Gastroesophageal sphincter (tissue), 4 donors: ENCODE results near the gene SH3RF3. TPM values are rescaled to one million over a fixed set of nuclear protein-coding genes. Genes with fewer than 3 reads are reported as not detected.

Source experiments
- ATAC-seq: fragments of 150-250 bp; one replicate; pipeline ENCODE4 v1.9.1; 2016; ENCODE audit warnings: mild to moderate bottlenecking, moderate library complexity
- H3K27ac ChIP-seq, 4 donors: fragments of 200-600 bp; sonication (generic) in 3 of 4; 1 replicate in 3 of 4; 2 replicates in 1 of 4; pipeline ENCODE4 v1.5.1; 2016 to 2019
- H3K27me3 ChIP-seq: fragments of 200-600 bp; sonication (generic); one replicate; pipeline ENCODE4 v1.5.1; 2019
- H3K36me3 ChIP-seq, 2 donors: fragments of 200-600 bp; sonication (generic); one replicate each; pipeline ENCODE4 v1.5.1; 2019; ENCODE audit warnings: control low read depth in 1 of 2
- H3K4me1 ChIP-seq, 3 donors: fragments of 200-600 bp; sonication (generic); 1 replicate in 2 of 3; 2 replicates in 1 of 3; pipeline ENCODE4 v1.5.1; 2016 to 2019; ENCODE audit warnings: control low read depth in 2 of 3
- H3K4me3 ChIP-seq, 2 donors: fragments of 200-600 bp; sonication (generic); one replicate each; pipeline ENCODE4 v1.5.1; 2019; ENCODE audit warnings: mild to moderate bottlenecking in 1 of 2, moderate library complexity in 1 of 2
- H3K9me3 ChIP-seq, 3 donors: fragments of 200-600 bp; sonication (generic); one replicate each; pipeline ENCODE4 v1.5.1; 2017 to 2019; ENCODE audit warnings: control low read depth in 2 of 3
- EP300 ChIP-seq: sonication (generic); formaldehyde crosslinking; IDR thresholded peaks from one replicate; pipeline ENCODE4 v1.6.1; 2017; ENCODE audit warnings: antibody characterized with exemption, mild to moderate bottlenecking
- POLR2A ChIP-seq, 2 donors: fragments of 450-650 bp; IDR thresholded peaks; one replicate each; pipeline ENCODE4 v1.6.1; 2017; ENCODE audit warnings: antibody characterized with exemption in 2 of 2, mild to moderate bottlenecking in 2 of 2, moderate library complexity in 1 of 2
- POLR2AphosphoS5 ChIP-seq: sonication (generic); formaldehyde crosslinking; IDR thresholded peaks from one replicate; pipeline ENCODE4 v1.6.1; 2017; ENCODE audit warnings: antibody characterized with exemption
- WGBS, 2 donors: methylation state at CpG; one replicate each; pipeline ENCODE4 v1.1.5; 2018; ENCODE audit warnings: low coverage in 1 of 2; 5-methylcytosine and 5-hydroxymethylcytosine counted together
- total RNA-seq, 4 donors: library from RNA; depleted of rRNA; stranded (reverse); fragments of >200 nt; gene quantifications; one replicate each; pipeline ENCODE4 v1.1.0, GENCODE V29; 2016
- TF ChIP-seq, protein P1 (sequence below), 4 experiments: fragments of 200-600 bp in 2 of 4; fragments of 450-650 bp in 2 of 4; sonication (generic) in 1 of 4; IDR thresholded peaks; one replicate each; pipeline ENCODE4 v1.5.1; 2017 to 2019; ENCODE audit warnings: antibody characterized with exemption in 4 of 4, mild to moderate bottlenecking in 2 of 4, moderate library complexity in 2 of 4

Gene SH3RF3
- total RNA-seq, 4 donors from 2014 or later, result 10.1 to 15.8 (median 13.2) TPM

DNA sequence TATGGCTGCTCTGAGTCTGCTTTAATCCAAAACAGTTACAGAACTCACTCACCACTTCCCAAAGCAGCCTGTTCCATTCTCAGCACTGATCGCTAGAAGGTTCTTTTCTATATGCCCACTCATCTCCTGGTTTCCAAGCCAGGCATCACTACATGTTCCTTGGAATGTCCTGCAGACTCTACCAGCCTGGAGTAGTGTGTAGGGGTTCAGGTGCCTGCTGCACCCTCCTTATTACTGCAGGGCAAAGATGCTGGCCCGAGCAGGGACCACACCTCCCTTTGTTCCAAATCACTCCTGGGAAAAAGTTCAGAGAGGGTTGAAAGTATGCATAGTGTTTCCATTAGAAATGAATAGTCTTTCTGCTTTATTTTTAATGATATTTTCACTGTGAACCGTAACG, 196.6 kb downstream of the SH3RF3 start:
- no peak for ATAC-seq
- Histone ChIP-seq H3K27me3 (no peaks in the 10 kb centered on the region), H3K9me3 (no peaks in the 10 kb centered on the region), H3K4me3 (no peak overlapping the region), H3K27ac (peak overlapping the region in 3 of 4 donors; percentile 54 to 69 (median 57)), H3K4me1 (peaks cover 2 to 59% (median 21%) of the 10 kb centered on the region in 3 donors), H3K36me3 (no peaks in the 10 kb centered on the region)
- WGBS, 2 donors, result 87 to 89% methylated on average over 4 of the region's 4 CpGs
- TF ChIP-seq POLR2A (IDR thresholded peaks at IDR 0.05), result no peak
- no peak for TF ChIP-seq POLR2AphosphoS5
- TF ChIP-seq EP300, result no peak
- TF ChIP-seq, protein P1, sequence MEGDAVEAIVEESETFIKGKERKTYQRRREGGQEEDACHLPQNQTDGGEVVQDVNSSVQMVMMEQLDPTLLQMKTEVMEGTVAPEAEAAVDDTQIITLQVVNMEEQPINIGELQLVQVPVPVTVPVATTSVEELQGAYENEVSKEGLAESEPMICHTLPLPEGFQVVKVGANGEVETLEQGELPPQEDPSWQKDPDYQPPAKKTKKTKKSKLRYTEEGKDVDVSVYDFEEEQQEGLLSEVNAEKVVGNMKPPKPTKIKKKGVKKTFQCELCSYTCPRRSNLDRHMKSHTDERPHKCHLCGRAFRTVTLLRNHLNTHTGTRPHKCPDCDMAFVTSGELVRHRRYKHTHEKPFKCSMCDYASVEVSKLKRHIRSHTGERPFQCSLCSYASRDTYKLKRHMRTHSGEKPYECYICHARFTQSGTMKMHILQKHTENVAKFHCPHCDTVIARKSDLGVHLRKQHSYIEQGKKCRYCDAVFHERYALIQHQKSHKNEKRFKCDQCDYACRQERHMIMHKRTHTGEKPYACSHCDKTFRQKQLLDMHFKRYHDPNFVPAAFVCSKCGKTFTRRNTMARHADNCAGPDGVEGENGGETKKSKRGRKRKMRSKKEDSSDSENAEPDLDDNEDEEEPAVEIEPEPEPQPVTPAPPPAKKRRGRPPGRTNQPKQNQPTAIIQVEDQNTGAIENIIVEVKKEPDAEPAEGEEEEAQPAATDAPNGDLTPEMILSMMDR (IDR thresholded peaks at IDR 0.05), result no peak

DNA sequence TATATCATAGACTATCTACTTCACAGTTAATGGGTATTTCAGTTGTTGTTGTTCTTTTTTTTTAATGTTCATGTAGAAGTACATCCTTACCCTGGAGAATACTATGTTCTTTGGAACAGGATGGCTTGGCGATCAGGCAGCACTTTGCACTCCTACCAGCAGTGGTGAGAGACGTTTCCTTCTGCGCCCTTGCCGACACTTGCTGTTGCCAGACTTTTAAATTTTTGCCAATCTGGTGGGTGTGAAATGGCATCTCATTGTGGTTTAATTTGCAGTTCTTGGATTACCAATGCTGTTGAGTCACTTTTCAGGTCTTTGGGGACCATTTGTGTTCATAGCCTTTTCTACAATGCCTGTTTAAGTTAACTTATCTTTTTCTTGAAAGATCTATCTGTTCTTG, 197.3 kb downstream of the SH3RF3 start:
- H3K36me3 ChIP-seq, result no peaks in the 10 kb centered on the region
- TF ChIP-seq, protein P1 (IDR thresholded peaks at IDR 0.05), result no peak
- TF ChIP-seq EP300, result no peak
- no peak for TF ChIP-seq POLR2A (IDR thresholded peaks at IDR 0.05)
- 92% methylated on average over 4 of the region's 4 CpGs; no CpG with 5 or more reads in 1 of the 2 donors for WGBS, 2 donors
- H3K4me3 ChIP-seq, result no peak overlapping the region
- H3K9me3 ChIP-seq, result no peaks in the 10 kb centered on the region
- peak overlapping the region in 2 of 4 donors; percentile 8 to 57 for H3K27ac ChIP-seq
- H3K27me3 ChIP-seq, result no peaks in the 10 kb centered on the region
- ATAC-seq, result no peak
- H3K4me1 ChIP-seq, result peaks cover 2 to 52% (median 21%) of the 10 kb centered on the region in 3 donors

DNA sequence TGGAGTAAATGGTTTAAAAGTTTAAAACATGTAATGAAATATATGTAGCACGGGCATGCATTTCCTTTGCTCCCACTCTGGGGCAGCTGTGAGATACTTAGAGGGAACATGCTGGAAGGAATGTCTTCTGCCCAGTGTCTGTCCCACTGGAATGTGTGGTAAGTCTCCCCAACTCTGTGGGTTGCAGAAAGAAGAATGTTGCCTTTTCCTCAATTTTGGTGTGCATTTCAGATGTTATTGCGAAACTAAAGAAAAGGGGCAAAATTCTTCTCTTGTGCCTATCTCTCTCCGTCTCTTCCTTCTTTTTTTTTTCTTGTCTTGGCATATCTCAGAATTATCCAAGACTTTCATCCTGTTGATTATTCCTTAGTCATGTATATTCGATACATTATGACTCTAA, 201.1 kb downstream of the SH3RF3 start:
- no peak for ATAC-seq

GRCh38 chr2:109331081-109331480, 202.1 kb downstream of the SH3RF3 start:
- Histone ChIP-seq H3K4me1 (peaks cover 0 to 26% (median 12%) of the 10 kb centered on the region in 3 donors), H3K4me3 (no peak overlapping the region), H3K9me3 (no peaks in the 10 kb centered on the region), H3K36me3 (no peaks in the 10 kb centered on the region), H3K27me3 (no peaks in the 10 kb centered on the region), H3K27ac (peak overlapping the region in 1 of 4 donors; percentile 69)
- no peak for ATAC-seq
- WGBS, 2 donors, result 34% methylated on average over 3 of the region's 4 CpGs; no CpG with 5 or more reads in 1 of the 2 donors
- no peak for TF ChIP-seq POLR2A (IDR thresholded peaks at IDR 0.05)

More for the DNA sequence above, 201.1 kb downstream of the SH3RF3 start:
- WGBS, 2 donors, result 94 to 97% methylated on average over 2 to 4 of the region's 4 CpGs
- TF ChIP-seq POLR2AphosphoS5 (no peak), EP300 (no peak), POLR2A (IDR thresholded peaks at IDR 0.05) (no peak)
- TF ChIP-seq, protein P1 (IDR thresholded peaks at IDR 0.05), result no peak
- no peaks in the 10 kb centered on the region for H3K36me3 ChIP-seq
- no peaks in the 10 kb centered on the region for H3K9me3 ChIP-seq
- no peak overlapping the region for H3K4me3 ChIP-seq
- H3K4me1 ChIP-seq, result peaks cover 0 to 30% (median 12%) of the 10 kb centered on the region in 3 donors
- no peak overlapping the region for H3K27ac ChIP-seq
- no peaks in the 10 kb centered on the region for H3K27me3 ChIP-seq

GRCh38 chr2:109331896-109332848, 203.2 kb downstream of the SH3RF3 start:
- Histone ChIP-seq H3K9me3 (no peaks in the 10 kb centered on the region), H3K36me3 (no peaks in the 10 kb centered on the region), H3K4me3 (peak overlapping the region in 1 of 2 donors; percentile 35), H3K27me3 (no peaks in the 10 kb centered on the region), H3K4me1 (peaks cover 0 to 22% (median 12%) of the 10 kb centered on the region in 3 donors), H3K27ac (peak overlapping the region in 3 of 4 donors; percentile 53 to 69 (median 65))
- TF ChIP-seq POLR2A (IDR thresholded peaks at IDR 0.05) (no peak), EP300 (no peak), POLR2AphosphoS5 (no peak)
- TF ChIP-seq, protein P1 (IDR thresholded peaks at IDR 0.05), result no peak
- 47 to 50% methylated on average over 3 of the region's 24 CpGs for WGBS, 2 donors
- ATAC-seq, result peak; percentile 87
